ENCODE results near the gene ENDOV. TPM values are rescaled to one million over a fixed set of nuclear protein-coding genes. Genes with fewer than 3 reads are reported as not detected.

Gene ENDOV
- polyA plus RNA-seq, 2 of the 4 experiments (the other 2 are of a cell fraction) = 33.2 to 42.6 TPM

GRCh38 chr17:80374039-80374731, 40.8 kb upstream of the ENDOV start:
- FAIRE-seq (no peak), DNase-seq (ENCODE audit: low read depth in 1 of 2, low spot score in 1 of 2) (no peak), ATAC-seq (no peak; a peak in 2 of 6 replicates)
- no peaks in the 10 kb centered on the region for H3K9me3 ChIP-seq
- TF ChIP-seq FOSB (CRISPR knock-in tag; IDR thresholded peaks at IDR 0.05) (no peak), FOSL2 (IDR thresholded peaks at IDR 0.05) (no peak), FOSL2 (CRISPR knock-in tag; IDR thresholded peaks at IDR 0.05) (no peak)
- no peaks in the 10 kb centered on the region for H3K4me1 ChIP-seq
- POLR2A ChIA-PET = no interaction called here
- CTCF ChIA-PET = interaction anchor here (0.6 to 1.3 kb wide), 2 partner anchors 8 to 48 kb away, joined by 3 to 5 read pairs; no protein-coding TSS in a partner anchor
- no peak overlapping the region for H3K27ac ChIP-seq
- no peak overlapping the region for H3K4me3 ChIP-seq
- WGBS (ENCODE audit: missing lambda C conversion rate) = 92% methylated on average over 22 of the region's 22 CpGs
- H3K4me2 ChIP-seq = no peak overlapping the region

- H3K4me2 ChIP-seq = no peak overlapping the region
- POLR2A ChIA-PET = no interaction called here
- no peak overlapping the region for H3K27ac ChIP-seq
- DNase-seq (ENCODE audit: low read depth in 1 of 2, low spot score in 1 of 2) (no peak), ATAC-seq (no peak), FAIRE-seq (no peak)
- no peaks in the 10 kb centered on the region for H3K4me1 ChIP-seq
- 89% methylated on average over 14 of the region's 14 CpGs for WGBS (ENCODE audit: missing lambda C conversion rate)
- H3K4me3 ChIP-seq = no peak overlapping the region
- TF ChIP-seq FOSL2 (IDR thresholded peaks at IDR 0.05) (no peak), FOSL2 (CRISPR knock-in tag; IDR thresholded peaks at IDR 0.05) (no peak), MAFK (IDR thresholded peaks at IDR 0.05; ENCODE audit: partially characterized antibody) (peak; percentile 64), RAD21 (conservative IDR thresholded peaks at IDR 0.05 in 1 of 2, IDR thresholded peaks at IDR 0.05 in 1 of 2) (no peak), RNF2 (IDR thresholded peaks at IDR 0.05; ENCODE audit: borderline replicate concordance, low read depth) (no peak), ESRRA (IDR thresholded peaks at IDR 0.05; ENCODE audit: borderline replicate concordance, low read length) (no peak)
- H3K9me3 ChIP-seq = no peaks in the 10 kb centered on the region
- CTCF ChIA-PET = interaction anchor here (0.6 to 3.1 kb wide), 4 partner anchors 19 to 946 kb away, joined by 3 to 9 read pairs (median 4); no protein-coding TSS in a partner anchor
These were observed 40.0 kb upstream of the ENDOV start for GRCh38 chr17:80374732-80375585.

- WGBS (ENCODE audit: missing lambda C conversion rate) = 96% methylated on average over 4 of the region's 4 CpGs
- no peak for FAIRE-seq
- H3K4me1 ChIP-seq = no peaks in the 10 kb centered on the region
- H3K27ac ChIP-seq = no peak overlapping the region
- CTCF ChIA-PET = interaction anchor here (0.7 to 3.1 kb wide), 5 partner anchors 97 to 605 kb away, joined by 3 to 9 read pairs (median 3); no protein-coding TSS in a partner anchor
- H3K9me3 ChIP-seq = no peaks in the 10 kb centered on the region
- H3K4me3 ChIP-seq = no peak overlapping the region
- POLR2A ChIA-PET = no interaction called here
- DNase-seq (ENCODE audit: low read depth in 1 of 2, low spot score in 1 of 2) = no peak
- H3K4me2 ChIP-seq = no peak overlapping the region
- no peak for ATAC-seq
- TF ChIP-seq EP300 (IDR thresholded peaks at IDR 0.05) (no peak), TP53 (CRISPR knock-in tag; IDR thresholded peaks at IDR 0.05) (no peak), ZC3H11A (IDR thresholded peaks at IDR 0.05) (no peak), CHD4 (IDR thresholded peaks at IDR 0.05; ENCODE audit: borderline replicate concordance) (no peak), ESRRA (IDR thresholded peaks at IDR 0.05; ENCODE audit: borderline replicate concordance, low read length) (no peak), CTCF (IDR thresholded peaks at IDR 0.05) (no peak), BHLHE40 (IDR thresholded peaks at IDR 0.05; ENCODE audit: low read depth, low read length) (no peak), ZSCAN20 (CRISPR knock-in tag; IDR thresholded peaks at IDR 0.05) (no peak), ZFP36 (IDR thresholded peaks at IDR 0.05; ENCODE audit: borderline replicate concordance, partially characterized antibody) (no peak), CBX2 (IDR thresholded peaks at IDR 0.05; ENCODE audit: borderline replicate concordance, low read depth) (no peak), GATA3 (IDR thresholded peaks at IDR 0.05; ENCODE audit: borderline replicate concordance) (no peak), BCL3 (IDR thresholded peaks at IDR 0.05) (no peak), MYC (IDR thresholded peaks at IDR 0.05; ENCODE audit: borderline replicate concordance, low read length) (no peak), USF2 (IDR thresholded peaks at IDR 0.05) (no peak), REST (IDR thresholded peaks at IDR 0.05) (no peak), MAFK (IDR thresholded peaks at IDR 0.05; ENCODE audit: partially characterized antibody) (no peak), PHF8 (IDR thresholded peaks at IDR 0.05; ENCODE audit: borderline replicate concordance, low read depth) (no peak)
These were observed 38.4 kb upstream of the ENDOV start for GRCh38 chr17:80376531-80376930.
